Measurements from ENCODE around the gene IL4R.
"Not testable (repeated sequence)": the region's sequence is repeated elsewhere in the genome, so short reads cannot be mapped to it uniquely, and the experiment has no call there.

IL4R gene

DNA sequence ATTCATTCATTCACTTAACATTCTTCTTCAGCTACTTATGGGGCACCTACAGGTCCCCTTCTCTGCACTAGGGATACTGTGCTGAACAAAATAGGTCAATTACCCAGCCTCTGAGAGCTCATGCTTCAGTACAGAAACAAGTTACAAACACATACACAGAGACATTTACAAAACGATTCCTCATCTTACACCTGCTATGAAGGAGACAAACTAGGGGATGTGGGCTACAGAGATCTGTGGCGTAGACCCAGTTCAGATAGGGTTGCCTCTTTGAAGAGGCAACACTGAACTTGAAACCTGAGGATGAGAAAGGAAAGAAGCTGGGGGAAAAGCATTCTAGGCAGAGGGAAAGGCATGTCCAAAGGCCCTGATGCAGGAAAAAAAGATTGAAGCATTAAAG, 93.4 kb downstream of the IL4R start:
- no peak for FAIRE-seq

DNA sequence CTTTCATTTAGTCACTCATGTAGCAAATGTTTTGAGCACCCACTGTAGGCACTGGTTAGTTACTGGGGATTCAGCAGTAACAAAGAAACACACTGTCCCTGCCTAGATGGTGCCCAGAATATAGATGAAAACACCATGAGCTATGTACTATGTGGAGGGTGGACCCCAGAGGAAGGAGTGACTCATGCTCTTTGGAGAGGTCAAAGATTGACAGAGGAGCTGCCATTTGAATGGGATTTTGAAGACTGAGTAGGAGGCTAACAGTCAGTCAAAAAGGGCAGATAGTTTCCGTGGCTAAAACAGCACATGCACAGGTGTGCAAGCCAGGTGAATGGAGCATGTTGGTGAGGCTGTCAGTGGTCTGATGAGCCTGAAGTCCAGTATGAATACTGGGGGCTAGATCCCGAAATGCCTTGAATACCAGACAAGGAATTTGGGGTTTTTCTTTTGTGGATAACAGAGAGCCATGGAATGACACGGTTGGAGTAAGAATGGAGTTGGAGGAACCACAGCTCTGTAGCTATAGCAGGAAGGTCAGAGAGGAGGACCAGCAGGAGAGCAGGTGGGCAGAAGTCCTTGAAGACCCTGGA, 94.3 kb downstream of the IL4R start:
- FAIRE-seq: no peak

DNA sequence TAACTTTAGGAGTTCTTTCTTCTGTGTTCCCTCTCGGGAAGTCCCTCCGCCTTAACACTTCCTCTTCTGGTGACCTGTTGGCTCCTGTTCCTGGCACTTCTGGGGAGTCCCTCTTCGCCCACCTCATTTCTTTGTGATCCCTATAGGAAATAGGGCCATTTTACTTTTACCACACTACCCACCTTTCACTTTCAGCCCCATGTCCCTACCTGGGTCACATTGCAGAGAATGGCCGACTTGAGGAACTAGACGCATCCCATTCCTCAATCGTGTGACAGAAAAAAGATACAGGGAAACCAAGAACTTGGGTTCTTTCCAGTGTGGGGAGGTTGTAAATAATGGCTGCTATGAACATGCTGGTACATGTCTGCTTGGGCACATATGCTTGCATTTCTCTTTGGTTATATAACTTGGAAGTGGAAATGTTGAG, 94.8 kb downstream of the IL4R start:
- no peak for FAIRE-seq

DNA sequence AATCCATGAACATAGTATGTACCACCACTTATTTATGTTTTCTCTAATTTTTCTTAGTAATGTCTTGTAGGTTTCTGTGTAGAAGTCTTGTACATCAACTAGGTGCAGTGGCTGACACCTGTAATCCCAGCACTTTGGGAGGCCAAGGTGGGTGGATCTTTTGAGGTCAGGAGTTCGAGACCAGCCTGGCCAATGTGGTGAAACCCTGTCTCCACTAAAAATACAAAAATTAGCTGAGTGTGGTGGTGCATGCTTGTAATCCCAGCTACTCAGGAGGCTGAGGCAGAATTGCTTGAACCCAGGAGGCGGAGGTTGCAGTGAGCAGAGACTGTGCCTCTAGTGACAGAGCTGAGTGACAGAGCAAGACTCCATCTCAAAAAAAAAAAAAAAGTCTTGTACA, 96.2 kb downstream of the IL4R start:
- FAIRE-seq: not testable (repeated sequence)

DNA sequence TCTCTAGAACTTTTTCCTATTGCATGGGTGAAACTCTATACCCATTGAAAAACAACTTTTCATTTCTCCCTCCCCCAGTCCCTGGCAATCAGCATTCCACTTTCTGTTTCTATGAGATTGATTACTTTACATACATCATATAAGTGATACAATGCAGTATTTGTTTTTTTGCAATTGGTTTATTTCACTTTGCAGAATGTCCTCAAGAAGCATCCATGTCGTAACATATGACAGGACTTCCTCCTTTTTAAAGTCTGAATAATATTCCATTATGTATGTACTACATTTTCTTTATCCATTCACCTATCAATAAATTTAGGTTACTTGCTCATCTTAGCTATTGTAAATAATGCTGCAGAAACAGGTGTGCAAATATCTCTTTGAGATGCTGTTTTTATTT, 97.0 kb downstream of the IL4R start:
- no peak for FAIRE-seq

DNA sequence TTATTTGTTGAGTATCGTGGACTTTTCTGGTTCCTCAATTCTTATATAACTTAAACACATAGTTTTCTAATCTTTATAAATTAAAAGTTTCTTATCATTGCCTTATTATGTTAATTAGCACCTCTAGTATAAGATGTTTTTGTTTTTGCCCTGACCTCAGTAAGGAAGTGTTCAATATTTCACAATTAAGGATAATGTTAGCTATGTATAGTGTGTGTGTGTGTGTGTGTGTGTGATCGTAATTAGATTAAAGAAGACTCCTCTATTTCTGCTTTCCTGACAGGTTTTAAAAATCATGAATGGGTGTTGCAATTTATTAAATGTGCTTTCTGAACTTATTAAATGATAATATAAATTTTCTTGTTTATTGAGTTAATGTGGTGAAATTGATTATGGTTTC, 100.2 kb downstream of the IL4R start:
- no peak for FAIRE-seq
